HG02981 (cell line): Measurements from ENCODE around the gene ESPN.
A peak's percentile ranks its signal among the peaks of the same experiment; 100 is the strongest.
"Not testable (repeated sequence)": the region's sequence is repeated elsewhere in the genome, so short reads cannot be mapped to it uniquely, and the experiment has no call there.

Experiments used
- ATAC-seq: cut with Tn5 transposase; IDR thresholded peaks from one replicate; pipeline ENCODE4 v1.9.1; 2021; ENCODE audit warnings: mild to moderate bottlenecking, moderate library complexity; ENCODE audit not compliant: unreplicated experiment

The ESPN gene

DNA sequence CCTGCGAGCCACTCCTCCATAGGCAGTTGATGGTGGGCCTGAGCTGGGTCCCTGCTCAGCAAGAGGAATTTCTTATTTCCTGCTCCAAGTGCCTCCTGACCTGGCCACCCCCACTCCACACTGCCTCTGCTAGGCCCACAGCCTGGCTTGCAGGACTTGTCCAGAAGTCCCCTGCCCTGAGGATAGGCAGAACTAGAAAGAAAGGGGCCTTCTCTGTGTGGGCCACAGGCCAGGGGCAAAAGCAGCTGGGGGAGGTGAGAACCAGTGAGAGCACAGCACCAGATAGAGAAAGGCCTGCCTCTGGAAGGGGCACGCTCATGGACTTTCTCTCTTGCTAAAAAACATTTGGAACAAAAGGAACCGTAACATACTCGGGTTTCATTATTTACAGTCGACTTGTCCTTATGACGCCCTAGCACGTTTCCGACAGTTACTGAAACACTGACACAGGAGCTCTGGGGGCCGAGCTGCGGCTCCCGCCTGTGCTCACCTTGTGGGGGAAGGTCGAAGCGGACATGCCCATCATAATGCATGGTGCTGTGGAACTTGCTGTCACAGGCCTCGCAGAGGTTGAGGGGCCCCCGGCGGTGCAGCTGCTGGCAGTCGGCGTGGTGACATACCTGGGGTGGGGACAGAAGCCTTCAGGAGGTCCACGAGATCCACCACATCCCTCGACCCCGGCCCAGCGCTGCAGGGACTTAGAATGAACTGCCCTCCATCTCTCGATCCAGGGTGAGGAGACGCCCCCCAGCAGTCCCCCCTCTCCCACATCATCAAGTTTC, 52.7 kb downstream of the ESPN start:
- ATAC-seq: no peak

DNA sequence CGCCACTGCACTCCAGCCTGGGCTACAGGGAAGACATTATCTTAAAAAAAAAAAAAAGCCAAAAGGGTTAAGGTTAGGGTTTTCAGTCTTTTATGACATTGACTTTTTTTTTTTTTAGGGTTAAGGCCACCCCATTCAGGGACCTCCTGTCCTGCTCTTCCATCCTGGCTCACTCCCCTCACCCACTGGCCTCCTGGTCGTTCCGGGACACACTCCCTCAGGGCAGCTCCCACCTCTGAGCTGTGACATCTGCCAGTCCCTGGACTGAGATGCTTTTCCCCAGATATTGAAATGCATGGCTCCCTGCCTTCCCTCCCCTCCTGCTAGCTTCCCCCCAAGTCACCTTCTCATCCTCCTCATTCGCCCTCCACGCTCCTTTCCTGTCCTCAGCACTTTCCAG, 57.2 kb downstream of the ESPN start:
- ATAC-seq: no peak

DNA sequence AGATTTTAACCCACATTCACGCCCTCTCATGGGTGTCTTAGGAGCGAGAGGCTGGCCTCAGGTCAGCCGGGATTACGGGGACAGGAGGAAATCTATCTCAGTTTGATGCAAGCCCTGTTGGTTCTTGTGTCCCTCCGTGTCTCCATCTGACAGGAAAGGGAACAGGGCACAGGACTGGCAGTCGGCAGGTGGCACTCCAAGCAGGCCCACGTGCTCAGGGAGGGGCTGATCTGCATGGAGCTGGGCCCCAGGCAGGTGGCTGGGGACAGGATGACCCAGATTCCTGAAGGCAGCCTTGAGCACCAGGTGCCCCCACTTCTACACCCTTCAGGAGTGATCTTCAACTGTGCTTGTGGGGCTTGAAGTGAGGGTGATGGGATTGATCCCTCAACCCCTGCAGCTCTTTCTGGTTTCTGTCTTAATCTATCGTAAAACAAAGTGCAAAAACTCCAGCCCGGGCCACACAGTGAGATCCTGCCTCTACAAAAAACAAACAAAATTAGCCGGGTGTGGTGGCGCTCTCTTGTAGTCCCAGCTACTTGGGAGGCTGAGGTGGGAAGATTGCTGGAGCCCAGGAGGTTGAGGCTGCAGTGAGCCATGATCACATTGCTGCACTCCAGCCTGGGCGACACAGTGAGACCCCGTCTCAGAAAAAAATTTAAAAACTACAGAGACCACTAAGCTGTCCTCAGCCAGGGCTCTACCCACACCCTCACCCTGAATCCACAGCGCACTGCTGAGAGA, 58.6 kb downstream of the ESPN start:
- no peak for ATAC-seq

DNA sequence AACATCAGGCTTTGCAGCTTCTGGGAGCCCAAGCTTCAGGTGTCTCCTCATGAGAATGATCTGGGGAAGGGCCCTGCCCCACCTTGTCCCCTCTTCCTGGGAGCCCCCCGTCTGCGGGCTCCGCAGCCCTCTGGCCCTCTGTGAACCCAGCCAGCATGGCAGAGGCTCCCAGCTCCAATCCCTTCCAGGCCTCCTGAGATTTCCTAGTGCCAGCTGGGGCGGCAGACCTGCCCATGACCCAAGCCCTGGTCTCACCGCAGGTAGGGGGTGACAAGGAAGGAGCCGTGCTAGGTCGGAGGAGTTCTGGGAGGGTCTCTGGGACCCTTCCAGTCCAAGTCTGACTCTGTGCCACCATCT, 59.2 kb downstream of the ESPN start:
- ATAC-seq: no peak

DNA sequence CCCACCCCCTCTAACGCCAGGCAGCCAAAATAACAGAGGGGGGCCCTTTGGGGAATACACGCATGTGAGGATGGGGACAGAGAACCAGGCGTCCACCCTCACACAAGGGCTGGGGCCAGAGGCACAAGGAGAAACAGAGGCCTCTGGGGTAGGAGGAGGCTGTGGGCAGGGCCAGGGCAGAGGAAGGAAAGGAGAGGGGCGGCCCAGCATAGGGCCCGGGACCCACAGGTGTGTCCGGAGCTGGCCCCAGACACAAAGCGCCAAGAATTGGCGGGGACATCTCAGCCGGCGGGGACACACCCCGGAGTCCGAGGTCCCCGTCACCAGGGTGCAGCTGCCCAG, 60.2 kb downstream of the ESPN start:
- ATAC-seq: no peak

DNA sequence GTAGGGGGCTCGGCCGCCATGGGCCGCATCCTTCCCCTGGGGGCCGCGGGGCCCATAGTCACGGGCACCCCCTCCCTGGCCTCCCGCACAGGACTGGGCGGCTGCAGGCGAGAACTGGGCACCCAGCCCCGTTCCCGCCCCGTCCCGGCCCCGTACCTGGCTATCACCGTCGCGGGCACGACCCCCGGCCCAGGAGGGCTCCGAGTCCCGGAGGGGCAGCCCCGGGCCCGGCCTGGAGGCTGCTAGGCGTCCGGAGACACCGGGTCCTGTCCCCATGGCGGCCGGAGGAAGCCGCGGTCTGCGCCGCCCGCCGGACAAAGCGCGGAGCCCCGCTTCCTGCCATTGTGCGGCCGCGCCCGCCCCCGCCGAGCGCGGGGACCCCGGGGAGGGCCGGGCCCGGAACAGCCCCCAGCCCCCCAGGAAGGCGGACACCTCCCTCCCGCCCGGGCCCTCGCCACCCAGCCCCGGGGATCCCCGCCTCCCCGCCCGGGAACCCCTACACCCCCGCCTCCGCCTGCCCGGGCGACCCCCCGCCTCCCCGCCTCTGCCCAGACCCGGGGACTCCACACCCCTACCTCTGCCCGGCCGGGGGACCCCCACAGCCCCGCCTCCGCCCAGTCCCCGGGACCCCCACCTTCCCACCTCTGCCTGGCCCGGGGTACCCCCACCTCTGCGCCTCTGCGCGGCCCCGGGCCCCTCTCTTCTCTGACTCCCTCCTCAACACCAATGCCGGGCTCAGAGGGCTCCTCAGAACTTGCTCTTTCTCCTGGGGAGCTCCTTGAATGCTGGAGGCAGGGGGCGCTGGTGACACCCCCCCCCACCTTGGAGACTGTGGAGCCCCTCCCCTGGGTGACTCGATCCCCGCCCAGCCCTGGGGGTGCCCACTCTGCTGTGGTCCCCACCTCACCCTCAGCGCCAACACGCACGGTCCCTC, 60.9 kb downstream of the ESPN start:
- ATAC-seq: no peak

DNA sequence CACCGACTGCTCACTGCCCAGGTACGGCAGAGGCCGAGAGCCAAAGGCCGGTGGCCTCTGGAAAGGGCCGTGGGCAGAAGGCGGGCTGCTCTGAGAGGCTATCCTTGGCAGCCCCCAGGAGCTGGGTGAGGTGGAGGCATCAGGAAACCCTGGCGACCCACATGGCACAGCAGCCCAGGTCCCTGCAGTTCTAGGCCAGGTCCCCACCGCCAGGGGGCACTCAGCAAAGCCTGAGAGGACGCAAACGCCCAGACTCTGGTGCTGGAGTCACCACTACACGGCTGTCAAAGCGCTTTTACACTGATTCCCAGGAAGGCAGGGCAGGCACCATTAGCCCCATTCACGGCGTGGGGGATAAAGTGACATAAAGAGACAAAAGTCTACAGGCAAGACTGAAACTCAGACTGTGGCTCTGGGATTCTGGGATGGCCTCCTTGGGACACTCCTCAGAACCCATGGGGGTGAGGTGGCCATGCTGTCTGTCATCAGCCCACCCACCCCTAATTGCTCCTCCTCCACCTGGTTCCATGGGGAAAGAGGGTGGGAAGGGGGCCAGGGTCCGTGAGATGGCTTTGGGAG, 61.9 kb downstream of the ESPN start:
- ATAC-seq: peak; percentile 53

DNA sequence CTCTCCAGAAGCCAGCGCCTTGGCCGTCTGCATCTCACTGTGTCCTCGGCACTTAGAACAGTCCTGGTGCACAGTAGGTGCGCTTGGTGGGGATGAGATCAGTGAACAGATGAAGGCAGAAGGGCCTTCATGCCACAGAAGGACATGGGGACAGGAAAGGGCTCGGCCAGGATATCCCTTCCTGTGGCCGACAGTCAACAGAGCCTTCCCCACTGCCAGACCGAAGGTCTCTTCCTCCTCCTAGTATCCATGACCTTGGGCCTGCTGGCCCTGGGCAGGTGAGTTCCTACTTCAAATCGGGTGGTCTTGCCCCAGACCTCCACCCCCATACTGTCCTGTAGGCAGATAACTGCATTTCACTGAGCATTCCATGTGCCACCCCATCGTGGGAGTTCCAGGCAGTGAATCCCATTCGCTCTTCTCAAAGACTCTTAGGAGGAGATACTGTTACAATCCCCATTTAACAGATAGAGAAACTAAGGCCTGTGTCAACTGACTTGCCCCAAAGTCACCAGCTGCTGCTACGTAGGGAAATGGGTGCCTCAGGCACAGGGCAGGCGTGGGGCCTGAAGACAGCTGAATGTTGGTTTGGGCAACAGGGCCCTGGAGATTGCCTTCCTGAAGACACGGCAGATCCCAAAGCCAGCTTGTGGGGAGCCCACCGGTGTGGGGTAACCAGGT, 63.4 kb downstream of the ESPN start:
- ATAC-seq: no peak

DNA sequence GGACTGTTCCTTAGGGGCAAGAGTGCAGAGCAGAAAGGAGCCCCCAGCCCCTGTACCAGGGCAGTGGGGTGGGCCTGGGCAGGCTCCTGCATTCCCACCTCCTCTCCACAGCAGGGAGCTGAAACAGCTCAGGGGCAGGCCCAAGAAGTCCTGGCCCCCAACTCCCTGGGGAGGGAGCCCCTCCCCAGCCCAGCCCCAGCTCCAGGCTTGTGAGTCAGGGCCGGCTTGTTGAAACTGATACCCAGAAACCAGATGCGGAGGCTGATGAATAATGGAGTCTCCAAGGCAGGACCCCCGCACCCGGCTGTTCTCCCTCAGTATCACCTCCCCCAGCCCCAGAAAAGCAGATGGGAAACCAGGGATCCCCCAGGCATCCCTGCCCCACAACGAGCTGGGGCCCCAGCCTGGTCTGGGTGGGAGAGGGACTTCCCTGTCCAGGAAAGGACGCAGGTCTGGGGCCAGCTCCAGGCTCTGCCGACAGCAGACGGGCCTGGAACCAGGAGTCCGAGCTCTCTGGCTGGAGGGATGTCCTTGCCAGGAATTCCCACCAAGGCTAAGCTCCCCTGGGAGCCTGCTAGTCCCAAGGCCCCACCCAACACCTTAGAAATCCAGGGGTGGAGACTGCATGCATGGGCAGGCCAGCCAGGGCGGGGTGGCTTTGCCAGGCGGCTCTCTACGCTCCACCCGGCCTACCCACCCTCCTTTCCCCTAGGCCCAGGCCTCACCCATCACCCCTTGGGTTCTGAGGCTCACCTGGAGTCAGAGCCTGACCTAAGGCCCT, 64.2 kb downstream of the ESPN start:
- ATAC-seq: no peak

DNA sequence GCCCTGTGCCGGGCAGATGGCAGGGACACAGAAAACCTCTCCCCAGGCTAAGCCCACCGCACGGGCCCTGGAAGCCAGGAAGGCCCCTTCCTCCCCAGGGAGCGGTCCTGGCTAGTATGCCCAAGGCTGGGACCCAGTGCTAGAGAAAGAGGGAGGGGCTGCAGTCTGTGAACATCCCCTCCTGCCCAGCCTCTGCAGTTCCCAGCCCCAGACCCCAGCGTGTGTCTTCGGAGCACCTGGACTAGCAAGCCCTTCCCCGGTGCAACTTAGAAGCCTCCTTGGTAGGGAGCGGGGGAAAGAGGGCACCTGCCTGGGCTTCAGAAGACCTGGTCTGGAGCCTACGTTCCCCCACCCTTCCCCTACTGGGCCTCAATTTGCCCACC, 64.8 kb downstream of the ESPN start:
- ATAC-seq: no peak

DNA sequence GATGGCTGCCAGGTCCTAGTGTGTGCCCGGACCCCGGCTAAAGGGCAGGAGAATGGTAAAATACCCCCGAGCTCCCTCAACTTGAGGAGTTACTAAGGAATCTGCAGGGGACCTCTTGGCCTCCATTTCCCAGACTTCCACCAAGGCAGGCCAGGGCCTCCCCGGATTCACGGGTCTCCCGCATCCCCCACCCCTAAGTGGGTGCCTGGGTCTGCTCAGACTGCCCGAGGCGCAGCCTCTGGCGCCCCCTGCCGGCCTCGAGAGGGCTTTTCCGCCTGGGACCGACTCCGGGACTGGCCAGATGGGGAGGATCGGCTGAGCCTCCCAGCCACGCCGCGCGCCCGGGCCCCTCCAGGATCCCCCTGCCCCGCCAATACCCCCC, 65.2 kb downstream of the ESPN start:
- peak; percentile 49 for ATAC-seq

DNA sequence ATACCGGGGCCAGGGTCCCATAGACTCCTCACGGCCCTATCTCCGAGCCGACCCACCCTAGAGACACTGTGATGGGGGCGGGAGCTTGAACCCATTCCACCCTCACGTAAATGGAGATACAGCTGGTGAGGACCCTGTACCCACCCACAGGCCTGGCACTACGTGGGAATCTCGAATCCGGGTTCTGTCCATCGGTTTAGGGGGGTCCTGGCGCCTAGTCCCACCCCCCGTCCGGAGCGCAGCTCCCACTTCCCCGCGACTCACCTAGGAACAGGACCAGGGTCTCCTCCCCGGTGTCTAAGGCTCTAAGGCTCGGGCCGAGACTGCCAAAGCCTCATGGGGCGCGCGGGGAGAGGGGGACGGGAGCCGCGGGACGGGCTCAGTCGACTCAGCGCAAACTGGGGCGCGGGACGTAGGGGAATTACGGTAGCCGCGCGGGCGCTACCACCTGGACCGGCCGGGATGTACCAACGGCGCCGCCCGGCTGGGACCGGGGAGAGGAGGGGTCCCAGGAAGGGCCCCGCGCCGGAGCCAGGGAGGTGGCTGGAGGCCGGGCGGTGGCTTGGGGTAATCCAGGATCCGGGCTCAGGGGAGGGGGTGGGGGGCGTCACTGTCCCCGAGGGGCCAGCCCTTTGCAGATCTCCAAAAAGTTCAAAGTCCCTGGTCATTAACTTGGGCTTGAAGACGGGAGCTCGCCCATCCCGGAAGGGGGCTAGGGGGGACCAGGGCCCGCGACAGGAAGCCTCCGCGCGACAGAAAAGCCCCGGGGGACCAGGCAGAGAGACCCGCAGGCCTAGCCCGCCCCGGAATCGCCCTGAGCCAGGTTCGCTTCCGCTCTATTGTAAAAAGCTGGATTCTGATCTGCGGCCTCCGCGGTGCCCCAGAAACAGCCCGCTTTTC, 65.9 kb downstream of the ESPN start:
- no peak for ATAC-seq

DNA sequence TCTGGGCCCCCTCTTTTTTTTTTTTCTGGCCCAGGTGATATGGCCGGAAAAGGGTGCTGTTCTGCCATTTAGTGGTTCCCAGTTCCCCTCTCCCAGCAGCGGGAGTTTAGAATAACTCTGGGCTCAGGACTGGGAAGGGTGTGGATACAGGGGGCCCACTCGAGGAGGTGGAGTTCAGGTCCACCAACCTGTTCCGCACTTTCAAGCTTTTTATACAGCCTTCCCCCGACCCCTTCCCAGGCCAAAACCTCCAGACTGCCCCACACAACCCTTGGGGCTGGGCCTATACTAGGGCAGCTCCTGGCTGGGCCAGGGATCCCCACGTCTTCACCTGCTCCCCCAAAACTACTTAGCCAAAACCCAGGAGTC, 66.5 kb downstream of the ESPN start:
- ATAC-seq: no peak

DNA sequence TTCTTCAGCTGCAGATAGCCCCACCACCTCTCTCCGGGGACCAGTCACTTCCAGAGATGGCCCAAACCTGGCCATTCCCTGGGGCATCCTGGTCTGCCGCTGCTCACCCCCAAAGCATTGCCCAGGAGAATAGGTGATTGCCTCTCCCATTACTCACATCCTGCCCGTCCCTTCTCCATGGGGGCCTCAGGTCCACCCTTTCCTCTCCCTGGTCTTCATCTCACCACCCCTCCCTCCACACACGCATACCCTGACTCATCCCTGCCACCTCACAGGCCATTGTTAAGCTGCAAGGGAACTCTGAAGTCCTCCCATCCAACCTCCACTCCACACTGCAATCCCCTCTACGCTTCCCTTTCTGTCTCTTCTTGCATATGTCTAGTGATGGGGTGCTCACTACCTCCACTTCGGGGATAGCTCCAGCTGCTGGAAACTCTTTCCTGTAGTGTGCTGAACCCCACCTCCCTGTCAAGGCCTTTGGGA, 66.9 kb downstream of the ESPN start, which contains the start of gene PLEKHG5:
PLEKHG5 (minus strand) TSS at position 188 of the 483 bp plus-strand sequence. CDS start 14,096 bp downstream, outside the sequence.
- no peak for ATAC-seq

DNA sequence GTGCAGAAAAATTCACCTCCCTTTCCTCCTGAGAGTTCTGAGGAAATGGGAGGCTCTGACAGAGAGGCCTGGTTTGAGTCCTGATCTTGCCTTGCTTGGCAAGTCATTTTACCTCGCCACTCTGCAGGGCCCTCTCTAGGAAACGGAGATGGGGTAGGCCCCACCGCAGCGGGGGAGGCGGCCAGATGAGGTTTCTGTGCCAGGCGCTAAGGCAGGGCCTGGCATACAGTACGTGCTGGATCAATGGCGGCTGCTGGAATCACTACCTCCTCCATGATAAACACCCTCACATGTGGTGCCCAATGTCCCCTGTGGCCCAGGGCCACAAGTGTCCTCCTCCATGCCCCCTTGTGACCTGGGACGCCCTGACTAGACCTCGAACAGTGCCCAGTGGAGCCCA, 67.4 kb downstream of the ESPN start:
- no peak for ATAC-seq

DNA sequence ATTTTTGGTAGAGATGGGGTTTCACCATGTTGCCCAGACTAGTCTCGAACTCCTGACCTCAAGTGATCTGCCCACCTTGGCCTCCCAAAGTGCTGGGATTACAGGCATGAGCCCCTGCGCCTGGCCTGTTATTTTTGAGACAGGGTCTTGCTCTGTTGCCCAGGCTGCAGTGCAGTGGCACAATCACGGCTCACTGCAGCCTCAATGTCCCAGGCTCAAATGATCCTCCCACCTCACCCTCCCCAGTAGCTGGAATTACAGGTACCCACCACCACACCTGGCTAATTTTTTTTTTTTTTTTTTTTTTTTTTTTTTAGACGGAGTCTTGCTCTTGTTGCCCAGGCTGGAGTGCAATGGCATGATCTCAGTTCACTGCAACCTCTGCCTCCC, 69.3 kb downstream of the ESPN start:
- ATAC-seq: not testable (repeated sequence)

DNA sequence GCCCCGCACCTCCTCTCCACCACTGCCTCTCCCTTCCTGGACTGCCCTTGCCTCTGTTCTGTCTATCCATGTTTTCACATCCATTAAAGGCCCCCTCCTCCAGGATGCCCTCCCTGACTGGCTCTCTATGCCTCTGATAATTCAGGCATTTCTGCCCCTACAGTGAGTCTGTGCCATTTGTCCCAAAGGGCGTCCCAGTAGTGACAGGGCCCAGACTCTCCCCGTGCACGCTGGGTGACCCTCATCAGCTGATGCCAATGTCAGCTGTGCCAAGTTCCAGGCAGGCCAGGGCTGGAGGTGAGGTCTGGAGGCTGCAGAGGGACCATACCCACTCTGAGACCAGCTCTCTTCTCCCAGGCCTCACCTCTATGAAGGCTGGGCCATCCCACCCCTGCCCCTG, 70.1 kb downstream of the ESPN start:
- no peak for ATAC-seq

DNA sequence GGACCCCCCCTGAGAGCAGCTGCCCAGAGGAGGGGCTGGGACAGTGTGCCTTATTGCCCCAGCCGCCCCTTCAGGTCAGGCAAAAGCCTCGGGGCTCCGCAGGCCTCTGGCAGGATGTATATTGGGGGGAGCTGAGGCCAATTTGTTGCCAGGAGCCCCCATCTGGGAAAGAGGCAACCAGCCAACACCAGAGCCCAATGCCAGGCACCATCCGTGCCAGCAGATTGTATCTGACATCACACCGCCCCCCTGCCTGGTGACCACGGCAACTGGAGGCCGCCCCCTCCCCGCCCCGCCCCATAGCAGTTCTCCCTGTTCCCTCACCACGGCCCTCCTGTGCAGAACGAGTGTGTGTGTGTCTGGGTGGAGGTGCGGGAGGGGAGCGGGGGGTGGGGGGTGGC, 70.5 kb downstream of the ESPN start:
- ATAC-seq: no peak
